ENCODE measurements around the gene MVP.

DNA sequence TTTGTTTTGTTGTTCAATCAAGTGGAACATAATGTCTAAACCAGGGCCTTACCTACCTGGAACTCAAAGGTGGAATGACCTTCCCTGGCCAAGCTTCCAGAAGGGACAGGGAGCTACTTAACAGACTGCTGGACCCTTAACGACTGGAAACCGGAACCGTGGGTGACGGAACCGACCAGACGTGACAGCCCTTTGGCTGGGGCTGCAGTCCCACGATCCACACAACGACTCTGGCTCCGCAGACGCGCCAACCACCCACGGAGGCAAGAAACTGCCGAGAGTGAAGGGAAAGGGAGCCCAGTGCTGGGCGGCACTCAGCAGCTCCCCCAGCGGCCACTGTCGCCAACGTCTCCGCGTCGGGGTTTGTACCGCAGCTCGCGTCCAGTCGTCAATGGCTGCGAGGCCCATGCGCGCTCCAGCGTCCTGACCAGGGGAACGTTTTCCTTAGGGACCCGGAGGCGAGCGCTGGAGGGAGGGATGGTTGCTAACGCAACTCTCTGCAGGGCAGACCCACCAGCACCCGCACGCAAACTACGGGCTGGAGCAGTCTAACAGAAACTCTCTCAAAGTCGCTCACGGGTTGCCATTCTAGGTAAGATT, 35.3 kb upstream of the MVP start:
- TF ChIP-seq, protein P1, sequence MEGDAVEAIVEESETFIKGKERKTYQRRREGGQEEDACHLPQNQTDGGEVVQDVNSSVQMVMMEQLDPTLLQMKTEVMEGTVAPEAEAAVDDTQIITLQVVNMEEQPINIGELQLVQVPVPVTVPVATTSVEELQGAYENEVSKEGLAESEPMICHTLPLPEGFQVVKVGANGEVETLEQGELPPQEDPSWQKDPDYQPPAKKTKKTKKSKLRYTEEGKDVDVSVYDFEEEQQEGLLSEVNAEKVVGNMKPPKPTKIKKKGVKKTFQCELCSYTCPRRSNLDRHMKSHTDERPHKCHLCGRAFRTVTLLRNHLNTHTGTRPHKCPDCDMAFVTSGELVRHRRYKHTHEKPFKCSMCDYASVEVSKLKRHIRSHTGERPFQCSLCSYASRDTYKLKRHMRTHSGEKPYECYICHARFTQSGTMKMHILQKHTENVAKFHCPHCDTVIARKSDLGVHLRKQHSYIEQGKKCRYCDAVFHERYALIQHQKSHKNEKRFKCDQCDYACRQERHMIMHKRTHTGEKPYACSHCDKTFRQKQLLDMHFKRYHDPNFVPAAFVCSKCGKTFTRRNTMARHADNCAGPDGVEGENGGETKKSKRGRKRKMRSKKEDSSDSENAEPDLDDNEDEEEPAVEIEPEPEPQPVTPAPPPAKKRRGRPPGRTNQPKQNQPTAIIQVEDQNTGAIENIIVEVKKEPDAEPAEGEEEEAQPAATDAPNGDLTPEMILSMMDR (IDR thresholded peaks at IDR 0.05) = peak; percentile 49 to 83 (median 72)
- TF ChIP-seq POLR2A (IDR thresholded peaks at IDR 0.05) = no peak
